HG02623 (cell line): Measurements from ENCODE around the gene TPRA1.
"Not testable (repeated sequence)": the region's sequence is repeated elsewhere in the genome, so short reads cannot be mapped to it uniquely, and the experiment has no call there.

ENCODE experiments used
- ATAC-seq: cut with Tn5 transposase; IDR thresholded peaks from one replicate; pipeline ENCODE4 v1.9.1; 2021; ENCODE audit warnings: moderate library complexity; ENCODE audit not compliant: unreplicated experiment

Gene TPRA1

GRCh38 chr3:127539366-127540060 lies 51.0 kb downstream of the TPRA1 start:
- ATAC-seq, result no peak

- ATAC-seq, result no peak
Observed at GRCh38 chr3:127538569-127538968, 52.0 kb downstream of the TPRA1 start.

- ATAC-seq, result no peak
Observed at GRCh38 chr3:127536830-127537812, 53.4 kb downstream of the TPRA1 start.

GRCh38 chr3:127535901-127536829 lies 54.4 kb downstream of the TPRA1 start:
- no peak for ATAC-seq

- no peak for ATAC-seq
Observed at GRCh38 chr3:127535106-127535785, 55.3 kb downstream of the TPRA1 start.

- ATAC-seq, result no peak
Observed at GRCh38 chr3:127534564-127534963, 56.0 kb downstream of the TPRA1 start.

GRCh38 chr3:127534161-127534451 lies 56.4 kb downstream of the TPRA1 start:
- no peak for ATAC-seq

- no peak for ATAC-seq
Observed at GRCh38 chr3:127532561-127533203, 57.9 kb downstream of the TPRA1 start.

GRCh38 chr3:127531821-127532220 lies 58.7 kb downstream of the TPRA1 start:
- ATAC-seq, result no peak

- not testable (repeated sequence) for ATAC-seq
Observed at GRCh38 chr3:127530863-127531262, 59.7 kb downstream of the TPRA1 start.

- ATAC-seq, result no peak
Observed at GRCh38 chr3:127529346-127530188, 61.0 kb downstream of the TPRA1 start.

- ATAC-seq, result no peak
Observed at GRCh38 chr3:127525373-127525772, 65.2 kb downstream of the TPRA1 start.

- ATAC-seq, result no peak
Observed at GRCh38 chr3:127524296-127524896, 66.1 kb downstream of the TPRA1 start.
